ENCODE results near the gene DAB1. TPM values are rescaled to one million over a fixed set of nuclear protein-coding genes. Genes with fewer than 3 reads are reported as not detected.

DAB1 gene
- total RNA-seq, 4 donors from 2014 or later = 0.22 TPM; not detected in 3

DNA sequence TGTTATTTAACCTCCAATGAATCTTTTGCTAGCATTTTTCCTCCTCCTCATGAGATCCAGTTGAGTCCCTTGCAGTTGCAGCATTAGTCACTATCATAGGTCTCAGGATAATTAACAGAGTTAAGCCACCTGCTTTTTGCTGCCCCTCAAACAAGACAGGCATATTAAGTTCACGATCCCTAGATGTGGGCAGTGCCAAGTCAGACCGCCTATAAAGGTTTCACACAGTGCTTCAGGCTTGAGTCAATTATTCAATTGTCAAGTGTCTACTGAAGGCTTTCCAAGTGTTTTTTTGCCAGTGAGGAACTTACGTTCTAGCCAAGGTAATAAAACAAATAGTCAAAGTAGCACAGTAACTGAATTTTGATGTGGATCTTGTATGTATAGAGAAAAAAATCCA, 175.0 kb downstream of the DAB1 start:
- Histone ChIP-seq H3K27me3 (no peaks in the 10 kb centered on the region), H3K4me1 (no peaks in the 10 kb centered on the region), H3K4me3 (no peak overlapping the region), H3K36me3 (no peaks in the 10 kb centered on the region), H3K9me3 (no peaks in the 10 kb centered on the region), H3K27ac (no peak overlapping the region)
- intact Hi-C loops (cut with DNase I; ENCODE audit: low total_unique reads) = no loop called here
- TF ChIP-seq, protein P1, sequence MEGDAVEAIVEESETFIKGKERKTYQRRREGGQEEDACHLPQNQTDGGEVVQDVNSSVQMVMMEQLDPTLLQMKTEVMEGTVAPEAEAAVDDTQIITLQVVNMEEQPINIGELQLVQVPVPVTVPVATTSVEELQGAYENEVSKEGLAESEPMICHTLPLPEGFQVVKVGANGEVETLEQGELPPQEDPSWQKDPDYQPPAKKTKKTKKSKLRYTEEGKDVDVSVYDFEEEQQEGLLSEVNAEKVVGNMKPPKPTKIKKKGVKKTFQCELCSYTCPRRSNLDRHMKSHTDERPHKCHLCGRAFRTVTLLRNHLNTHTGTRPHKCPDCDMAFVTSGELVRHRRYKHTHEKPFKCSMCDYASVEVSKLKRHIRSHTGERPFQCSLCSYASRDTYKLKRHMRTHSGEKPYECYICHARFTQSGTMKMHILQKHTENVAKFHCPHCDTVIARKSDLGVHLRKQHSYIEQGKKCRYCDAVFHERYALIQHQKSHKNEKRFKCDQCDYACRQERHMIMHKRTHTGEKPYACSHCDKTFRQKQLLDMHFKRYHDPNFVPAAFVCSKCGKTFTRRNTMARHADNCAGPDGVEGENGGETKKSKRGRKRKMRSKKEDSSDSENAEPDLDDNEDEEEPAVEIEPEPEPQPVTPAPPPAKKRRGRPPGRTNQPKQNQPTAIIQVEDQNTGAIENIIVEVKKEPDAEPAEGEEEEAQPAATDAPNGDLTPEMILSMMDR (IDR thresholded peaks at IDR 0.05 in 4 of 5, conservative IDR thresholded peaks at IDR 0.05 in 1 of 5) = no peak
- TF ChIP-seq POLR2A (IDR thresholded peaks at IDR 0.05) = no peak
- no peak for DNase-seq
- ATAC-seq = no peak
- in situ Hi-C loops (cut with MboI; ENCODE audit: low sequenced_read_pairs in 4 of 4) = no loop called here

DNA sequence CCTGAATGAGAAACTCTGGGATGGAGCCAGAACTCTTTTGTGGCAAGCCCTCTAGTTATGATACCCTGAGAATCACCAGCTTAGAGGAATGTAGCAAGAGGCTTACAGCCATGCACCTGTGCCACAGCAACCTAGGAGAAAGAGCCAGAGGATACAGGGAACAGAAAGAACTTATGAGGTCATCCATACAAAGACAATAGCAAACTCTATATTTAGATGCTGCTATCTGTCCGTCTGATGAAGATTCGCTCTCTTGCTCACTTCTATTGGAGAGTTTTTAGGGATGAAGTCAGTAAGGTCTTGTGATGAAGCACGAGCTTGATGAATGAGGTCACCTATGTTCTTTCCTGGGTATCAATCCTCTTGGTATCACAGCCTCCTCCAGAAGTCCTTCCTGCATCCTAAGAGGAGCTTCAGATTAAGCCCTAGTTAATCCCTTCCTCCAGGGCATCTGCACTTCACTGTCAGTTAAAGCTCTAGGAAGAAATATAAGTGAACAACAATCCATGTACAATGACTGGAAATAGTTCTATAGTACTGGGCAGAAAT, 185.6 kb downstream of the DAB1 start:
- TF ChIP-seq, protein P1 (IDR thresholded peaks at IDR 0.05 in 4 of 5, conservative IDR thresholded peaks at IDR 0.05 in 1 of 5) = no peak
- TF ChIP-seq POLR2A (IDR thresholded peaks at IDR 0.05) = no peak
- ATAC-seq (no peak), DNase-seq (no peak)
- Histone ChIP-seq H3K27ac (no peak overlapping the region), H3K9me3 (no peaks in the 10 kb centered on the region), H3K36me3 (no peaks in the 10 kb centered on the region), H3K4me1 (no peaks in the 10 kb centered on the region), H3K27me3 (no peaks in the 10 kb centered on the region), H3K4me3 (no peak overlapping the region)
- intact Hi-C loops (cut with DNase I; ENCODE audit: low total_unique reads) = no loop called here
- in situ Hi-C loops (cut with MboI; ENCODE audit: low sequenced_read_pairs in 4 of 4) = no loop called here

DNA sequence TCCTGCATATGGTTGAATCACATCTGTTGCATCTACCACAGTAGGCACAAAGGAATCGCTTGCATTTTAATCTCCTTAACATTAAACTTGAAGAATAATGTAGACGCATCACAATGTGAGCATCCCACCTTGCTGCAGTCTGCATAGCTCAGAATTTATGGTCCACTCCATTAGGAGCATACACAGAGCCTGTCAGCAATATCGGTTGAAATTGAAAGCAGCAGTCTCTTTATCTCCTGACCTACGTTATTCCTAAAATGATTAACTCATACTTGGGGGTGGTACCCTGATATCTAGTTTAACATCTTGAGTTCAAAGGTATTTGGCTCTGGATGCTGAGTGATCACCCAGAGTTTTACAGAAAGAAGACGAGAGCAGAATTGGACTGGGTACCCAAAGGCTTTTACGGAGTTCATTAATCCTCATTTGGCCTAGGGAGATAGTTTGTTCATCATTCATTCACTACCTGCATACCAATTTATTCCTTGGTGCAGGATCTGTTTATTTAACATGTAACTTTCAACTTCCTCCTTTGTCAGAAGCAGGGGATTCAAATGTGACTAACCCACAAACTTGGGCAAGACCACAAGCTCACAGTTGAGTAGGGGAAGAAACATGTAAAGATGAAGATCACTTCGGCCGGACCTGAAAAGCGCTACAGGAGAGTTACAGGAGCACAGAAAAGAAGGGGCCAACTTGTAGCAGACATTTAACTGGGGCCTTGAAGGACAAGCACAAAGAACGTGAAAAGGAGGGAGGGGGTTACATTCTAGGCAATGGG, 187.9 kb downstream of the DAB1 start:
- H3K27ac ChIP-seq = no peak overlapping the region
- TF ChIP-seq, protein P1 (IDR thresholded peaks at IDR 0.05 in 4 of 5, conservative IDR thresholded peaks at IDR 0.05 in 1 of 5) = no peak
- no peak for TF ChIP-seq POLR2A (IDR thresholded peaks at IDR 0.05)
- DNase-seq = no peak
- intact Hi-C loops (cut with DNase I; ENCODE audit: low total_unique reads) = no loop called here
- in situ Hi-C loops (cut with MboI; ENCODE audit: low sequenced_read_pairs in 4 of 4) = no loop called here
- ATAC-seq = no peak
- H3K9me3 ChIP-seq = no peaks in the 10 kb centered on the region
- no peaks in the 10 kb centered on the region for H3K36me3 ChIP-seq
- H3K4me1 ChIP-seq = no peaks in the 10 kb centered on the region
- H3K4me3 ChIP-seq = no peak overlapping the region
- H3K27me3 ChIP-seq = no peaks in the 10 kb centered on the region

DNA sequence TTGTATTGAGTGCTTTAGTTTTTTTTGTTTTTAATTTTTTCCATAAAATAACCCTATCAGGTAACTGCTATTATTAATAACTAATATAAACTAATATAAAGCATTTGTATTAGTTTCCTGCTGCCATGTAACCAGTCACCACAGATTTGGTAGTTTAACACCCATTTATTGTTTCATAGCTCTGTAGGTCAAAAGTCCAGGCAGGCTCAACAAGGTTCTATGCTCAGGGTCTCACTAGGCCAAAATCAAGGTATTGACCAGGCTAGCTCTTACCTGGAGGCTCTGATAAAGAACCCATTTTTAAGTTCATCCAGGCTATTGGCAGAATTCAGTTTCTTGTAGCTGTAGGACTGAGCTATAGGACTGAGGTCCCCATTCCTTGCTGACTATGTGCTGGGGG, 189.4 kb downstream of the DAB1 start:
- Histone ChIP-seq H3K4me3 (no peak overlapping the region), H3K9me3 (no peaks in the 10 kb centered on the region), H3K27me3 (no peaks in the 10 kb centered on the region), H3K36me3 (no peaks in the 10 kb centered on the region), H3K27ac (no peak overlapping the region), H3K4me1 (no peaks in the 10 kb centered on the region)
- ATAC-seq = no peak
- TF ChIP-seq, protein P1 (IDR thresholded peaks at IDR 0.05 in 4 of 5, conservative IDR thresholded peaks at IDR 0.05 in 1 of 5) = no peak
- TF ChIP-seq POLR2A (IDR thresholded peaks at IDR 0.05) = no peak
- DNase-seq = no peak
- in situ Hi-C loops (cut with MboI; ENCODE audit: low sequenced_read_pairs in 4 of 4) = no loop called here
- intact Hi-C loops (cut with DNase I; ENCODE audit: low total_unique reads) = no loop called here
